ENCODE measurements around the gene TMEM63A.
"Not testable (repeated sequence)": the region's sequence is repeated elsewhere in the genome, so short reads cannot be mapped to it uniquely, and the experiment has no call there.

The TMEM63A gene

GRCh38 chr1:225888898-225889601 lies 6.9 kb upstream of the TMEM63A start, which contains the start of gene LEFTY1:
LEFTY1 (minus strand) TSS chr1:225889146; CDS start chr1:225889066, 80 bp downstream.
- Histone ChIP-seq H3K4me2 (ENCODE audit: low read length) (no peak within 1 kb of the TSS), H3K9me2 (ENCODE audit: low read depth, low read length) (no peaks in the 10 kb centered on the region), H3F3A (ENCODE audit: insufficient read depth, low read length) (no peaks in the 10 kb centered on the region), H3K9ac (ENCODE audit: low read length) (no peak within 1 kb of the TSS), H3K27me3 (ENCODE audit: insufficient read depth, low read length) (no peaks in the 10 kb centered on the region; the same call in 1 of the 2 replicates), H3K79me2 (ENCODE audit: insufficient read depth, low read length) (no peaks in the 10 kb centered on the region), H3K4me1 (ENCODE audit: insufficient read depth, low read length, severe bottlenecking) (no peaks in the 10 kb centered on the region), H3K9me3 (ENCODE audit: low read length) (no peaks in the 10 kb centered on the region), H3K36me3 (ENCODE audit: insufficient read depth, low read length) (no peaks in the 10 kb centered on the region), H3K27ac (ENCODE audit: low read depth, low read length, poor library complexity, severe bottlenecking) (no peak within 1 kb of the TSS), H3K4me3 (ENCODE audit: low read depth, low read length, poor library complexity, severe bottlenecking) (no peak within 1 kb of the TSS), H2AFZ (ENCODE audit: low read length) (no peak within 1 kb of the TSS), H4K20me1 (ENCODE audit: insufficient read depth, low read length) (no peaks in the 10 kb centered on the region)
- TF ChIP-seq EZH2 (IDR thresholded peaks at IDR 0.05; ENCODE audit: borderline replicate concordance, low read length) (no peak), CTCF (IDR thresholded peaks at IDR 0.05; ENCODE audit: low read length) (no peak)

GRCh38 chr1:225888289-225888897 lies 6.2 kb upstream of the TMEM63A start:
- Histone ChIP-seq H3K4me3 (ENCODE audit: low read depth, low read length, poor library complexity, severe bottlenecking) (no peak overlapping the region), H3K27ac (ENCODE audit: low read depth, low read length, poor library complexity, severe bottlenecking) (no peak overlapping the region), H2AFZ (ENCODE audit: low read length) (no peak overlapping the region), H4K20me1 (ENCODE audit: insufficient read depth, low read length) (no peaks in the 10 kb centered on the region), H3K4me1 (ENCODE audit: insufficient read depth, low read length, severe bottlenecking) (no peaks in the 10 kb centered on the region), H3F3A (ENCODE audit: insufficient read depth, low read length) (no peaks in the 10 kb centered on the region), H3K79me2 (ENCODE audit: insufficient read depth, low read length) (no peaks in the 10 kb centered on the region), H3K27me3 (ENCODE audit: insufficient read depth, low read length) (no peaks in the 10 kb centered on the region; the same call in 1 of the 2 replicates), H3K36me3 (ENCODE audit: insufficient read depth, low read length) (no peaks in the 10 kb centered on the region), H3K9me2 (ENCODE audit: low read depth, low read length) (no peaks in the 10 kb centered on the region), H3K4me2 (ENCODE audit: low read length) (no peak overlapping the region), H3K9me3 (ENCODE audit: low read length) (no peaks in the 10 kb centered on the region), H3K9ac (ENCODE audit: low read length) (no peak overlapping the region)
- TF ChIP-seq CTCF (IDR thresholded peaks at IDR 0.05; ENCODE audit: low read length) (no peak), EZH2 (IDR thresholded peaks at IDR 0.05; ENCODE audit: borderline replicate concordance, low read length) (no peak)

GRCh38 chr1:225887554-225888288 lies 5.5 kb upstream of the TMEM63A start:
- not testable (repeated sequence) for H3K9ac ChIP-seq (ENCODE audit: low read length); H3K27me3 ChIP-seq (ENCODE audit: insufficient read depth, low read length); H3K4me3 ChIP-seq (ENCODE audit: low read depth, low read length, poor library complexity, severe bottlenecking); H3K27ac ChIP-seq (ENCODE audit: low read depth, low read length, poor library complexity, severe bottlenecking); H3K4me1 ChIP-seq (ENCODE audit: insufficient read depth, low read length, severe bottlenecking); H3K9me2 ChIP-seq (ENCODE audit: low read depth, low read length); H3K79me2 ChIP-seq (ENCODE audit: insufficient read depth, low read length); H3K4me2 ChIP-seq (ENCODE audit: low read length); H2AFZ ChIP-seq (ENCODE audit: low read length); H3K9me3 ChIP-seq (ENCODE audit: low read length); H3K36me3 ChIP-seq (ENCODE audit: insufficient read depth, low read length); H4K20me1 ChIP-seq (ENCODE audit: insufficient read depth, low read length); H3F3A ChIP-seq (ENCODE audit: insufficient read depth, low read length)

All from OCI-LY1 (cell line).